DMS153 treated with DMSO at 0.1 percent for 48 hours (cell line): Measurements from ENCODE around the gene PEAK1.
A peak's percentile ranks its signal among the peaks of the same experiment; 100 is the strongest.

Source experiments
- DNase-seq: peaks from one replicate; lab custom pipeline; 2025; ENCODE audit not compliant: unreplicated experiment; lab: John Stamatoyannopoulos, UW

PEAK1 gene, protein sequence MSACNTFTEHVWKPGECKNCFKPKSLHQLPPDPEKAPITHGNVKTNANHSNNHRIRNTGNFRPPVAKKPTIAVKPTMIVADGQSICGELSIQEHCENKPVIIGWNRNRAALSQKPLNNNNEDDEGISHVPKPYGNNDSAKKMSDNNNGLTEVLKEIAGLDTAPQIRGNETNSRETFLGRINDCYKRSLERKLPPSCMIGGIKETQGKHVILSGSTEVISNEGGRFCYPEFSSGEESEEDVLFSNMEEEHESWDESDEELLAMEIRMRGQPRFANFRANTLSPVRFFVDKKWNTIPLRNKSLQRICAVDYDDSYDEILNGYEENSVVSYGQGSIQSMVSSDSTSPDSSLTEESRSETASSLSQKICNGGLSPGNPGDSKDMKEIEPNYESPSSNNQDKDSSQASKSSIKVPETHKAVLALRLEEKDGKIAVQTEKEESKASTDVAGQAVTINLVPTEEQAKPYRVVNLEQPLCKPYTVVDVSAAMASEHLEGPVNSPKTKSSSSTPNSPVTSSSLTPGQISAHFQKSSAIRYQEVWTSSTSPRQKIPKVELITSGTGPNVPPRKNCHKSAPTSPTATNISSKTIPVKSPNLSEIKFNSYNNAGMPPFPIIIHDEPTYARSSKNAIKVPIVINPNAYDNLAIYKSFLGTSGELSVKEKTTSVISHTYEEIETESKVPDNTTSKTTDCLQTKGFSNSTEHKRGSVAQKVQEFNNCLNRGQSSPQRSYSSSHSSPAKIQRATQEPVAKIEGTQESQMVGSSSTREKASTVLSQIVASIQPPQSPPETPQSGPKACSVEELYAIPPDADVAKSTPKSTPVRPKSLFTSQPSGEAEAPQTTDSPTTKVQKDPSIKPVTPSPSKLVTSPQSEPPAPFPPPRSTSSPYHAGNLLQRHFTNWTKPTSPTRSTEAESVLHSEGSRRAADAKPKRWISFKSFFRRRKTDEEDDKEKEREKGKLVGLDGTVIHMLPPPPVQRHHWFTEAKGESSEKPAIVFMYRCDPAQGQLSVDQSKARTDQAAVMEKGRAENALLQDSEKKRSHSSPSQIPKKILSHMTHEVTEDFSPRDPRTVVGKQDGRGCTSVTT (N-terminal part only)

GRCh38 chr15:77419836-77420609 is at the start of gene PEAK1:
Gene PEAK1 (minus strand): TSS chr15:77420104. CDS start chr15:77181926, 238,178 bp downstream.
- peak; percentile 59 for DNase-seq

GRCh38 chr15:77468896-77469295 is 49.0 kb upstream of the PEAK1 start:
- no peak for DNase-seq

DNA sequence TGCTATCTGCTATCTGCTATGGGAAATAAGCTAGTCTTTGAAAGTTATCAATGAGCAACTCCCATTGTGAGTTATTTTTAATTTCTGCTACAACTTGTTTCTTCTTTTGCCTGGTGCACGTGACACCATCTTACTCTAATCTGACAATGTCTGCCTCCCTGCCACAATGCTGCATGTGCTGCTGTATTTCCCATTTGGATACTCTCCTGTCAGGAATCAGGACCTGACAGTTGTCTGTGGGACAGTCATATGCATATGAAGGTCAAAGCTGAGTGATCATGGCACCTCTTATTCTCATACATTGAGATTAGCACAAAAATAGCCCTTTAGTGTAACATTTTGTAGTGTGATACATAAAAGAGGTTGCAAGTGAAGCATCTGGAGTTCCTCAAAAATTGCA is 46.6 kb upstream of the PEAK1 start:
- no peak for DNase-seq

- no peak for DNase-seq
Measured at GRCh38 chr15:77464129-77464865, 44.4 kb upstream of the PEAK1 start.

- no peak for DNase-seq
Measured at GRCh38 chr15:77461486-77461885, 41.6 kb upstream of the PEAK1 start.

DNA sequence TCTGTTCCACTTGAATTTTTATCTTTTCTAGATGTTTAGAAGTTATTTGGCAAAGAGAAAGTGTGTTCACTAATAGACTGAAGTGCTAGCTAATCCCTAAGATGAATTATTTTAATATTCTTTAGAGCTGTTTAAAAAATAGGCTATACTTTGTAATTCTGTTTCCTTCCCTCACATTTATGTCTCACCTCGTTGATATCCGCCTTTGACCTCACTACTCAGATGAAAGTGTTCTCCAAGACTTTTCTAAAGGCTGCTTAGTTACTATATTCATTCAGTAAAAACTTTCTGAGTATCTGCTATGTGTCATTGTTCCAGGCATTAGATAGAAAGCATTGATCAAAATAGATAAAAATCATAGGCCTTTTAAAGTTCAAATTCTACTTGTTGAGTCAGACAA is 39.1 kb upstream of the PEAK1 start:
- DNase-seq: no peak

GRCh38 chr15:77457905-77458265 is 38.0 kb upstream of the PEAK1 start:
- DNase-seq: no peak

DNA sequence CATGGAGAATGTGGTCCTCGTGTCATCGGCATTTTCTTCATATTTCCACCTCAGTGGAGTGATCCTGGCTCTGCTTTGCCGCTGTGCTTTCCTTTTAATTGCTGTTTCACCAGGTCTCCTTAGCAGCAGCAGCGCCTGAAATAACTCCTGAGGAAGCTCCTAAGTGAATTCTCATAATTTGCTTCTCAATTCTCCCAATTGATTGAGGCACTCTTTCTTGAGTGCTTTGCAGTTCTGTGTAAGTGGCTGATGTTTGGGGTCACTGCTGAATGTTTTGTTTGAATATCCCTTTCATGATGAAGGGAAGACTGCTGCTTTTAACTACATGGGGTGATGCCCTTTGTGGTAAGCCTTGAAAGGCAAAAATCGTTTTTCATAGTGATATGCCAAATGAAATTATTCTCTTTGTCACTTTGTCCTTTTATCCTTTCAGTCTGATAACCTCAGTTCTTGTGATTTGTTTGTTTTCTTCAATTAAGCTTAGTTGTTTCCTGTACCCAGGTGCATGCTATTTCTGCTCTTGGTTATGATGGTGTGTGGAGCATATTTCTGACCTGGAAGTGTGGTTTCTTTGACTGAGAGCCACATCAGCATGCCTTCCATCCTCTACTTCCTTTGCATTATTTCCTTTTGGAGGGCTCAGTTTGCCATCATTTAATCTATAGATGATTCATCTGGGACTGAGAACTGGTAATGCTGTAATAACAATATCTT is 37.4 kb upstream of the PEAK1 start:
- DNase-seq: no peak

DNA sequence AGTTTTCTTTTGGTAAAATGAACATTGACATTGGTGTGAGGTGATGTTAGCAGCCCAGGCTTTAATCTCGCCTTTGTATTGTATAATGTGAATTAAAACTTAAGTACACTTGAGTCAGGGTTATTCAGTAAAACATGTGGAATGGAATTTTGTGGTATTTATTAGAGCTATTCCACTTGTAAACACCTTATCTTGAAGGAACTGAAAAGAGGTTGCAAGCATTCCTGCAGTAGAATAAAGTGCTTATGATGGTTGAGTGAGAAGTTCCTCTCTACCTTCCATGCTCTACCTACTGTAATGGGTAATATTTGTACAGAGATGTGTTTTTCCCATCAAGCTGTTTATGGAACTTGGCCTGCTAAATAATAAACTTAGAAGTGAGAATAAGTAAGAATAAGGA is 36.8 kb upstream of the PEAK1 start:
- DNase-seq: no peak

- no peak for DNase-seq
Measured at GRCh38 chr15:77455696-77456321, 35.9 kb upstream of the PEAK1 start.

- DNase-seq: no peak
Measured at GRCh38 chr15:77454951-77455350, 35.0 kb upstream of the PEAK1 start.

- DNase-seq: no peak
Measured at GRCh38 chr15:77454265-77454664, 34.4 kb upstream of the PEAK1 start.

- DNase-seq: no peak
Measured at GRCh38 chr15:77446840-77447390, 27.0 kb upstream of the PEAK1 start.

GRCh38 chr15:77440378-77440999 is 20.6 kb upstream of the PEAK1 start:
- no peak for DNase-seq

GRCh38 chr15:77437264-77437663 is 17.4 kb upstream of the PEAK1 start:
- no peak for DNase-seq

GRCh38 chr15:77436822-77437221 is 16.9 kb upstream of the PEAK1 start:
- no peak for DNase-seq

DNA sequence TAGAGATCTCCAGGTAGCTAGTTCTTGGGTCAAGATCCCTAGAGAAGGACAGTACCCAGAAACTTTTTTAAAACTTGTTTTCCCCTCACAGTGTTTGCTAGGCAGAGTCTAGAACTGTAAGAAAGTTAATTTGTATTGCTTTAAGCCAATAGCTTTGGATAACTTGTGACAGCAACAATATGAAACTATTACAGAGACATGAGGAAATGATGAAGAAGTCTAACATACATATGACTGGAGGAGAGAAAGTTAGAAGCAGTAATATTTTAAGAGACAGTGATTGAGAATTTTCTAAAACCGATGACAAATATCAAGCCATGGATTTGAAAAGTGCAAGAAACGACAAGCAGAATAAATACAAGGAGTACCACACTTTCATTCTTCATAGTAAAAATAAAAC is 10.7 kb upstream of the PEAK1 start:
- no peak for DNase-seq

DNA sequence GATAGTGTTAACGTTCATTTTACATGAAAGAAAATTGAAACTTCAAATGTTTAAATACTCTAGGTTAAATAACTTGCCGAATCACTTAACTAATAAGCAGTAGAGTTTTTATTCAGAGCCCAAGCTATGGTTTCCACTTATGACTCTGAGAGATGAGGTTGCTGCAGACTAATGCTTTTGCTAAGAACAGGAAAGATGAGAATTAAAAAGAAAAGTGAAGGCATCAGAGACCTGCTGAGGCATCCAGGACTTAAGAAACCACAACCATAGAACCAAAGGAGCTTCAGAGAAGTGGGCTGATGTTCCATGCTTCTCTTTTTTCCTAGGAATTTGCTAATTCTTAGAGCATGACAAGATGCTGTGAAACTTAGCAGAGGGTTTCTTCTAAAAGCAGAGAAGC is 10.3 kb upstream of the PEAK1 start:
- DNase-seq: no peak
